Vagina (tissue), 2 donors: ENCODE data around the gene TNFRSF18. TPM values are rescaled to one million over a fixed set of nuclear protein-coding genes. Genes with fewer than 3 reads are reported as not detected.

Experiments used
- DNase-seq, 2 donors: peaks; one replicate each; pipeline ENCODE4 v3.0.0-alpha.2; 2017; ENCODE audit errors: extremely low spot score in 2 of 2
- H3K27ac ChIP-seq: fragments of 200-600 bp; sonication (generic); one replicate; pipeline ENCODE4 v1.5.1; 2019
- H3K27me3 ChIP-seq: fragments of 200-600 bp; sonication (generic); one replicate; pipeline ENCODE4 v1.5.1; 2019
- H3K36me3 ChIP-seq, 2 donors: fragments of 200-600 bp; sonication (generic); one replicate each; pipeline ENCODE4 v1.5.1; 2017 to 2019
- H3K4me1 ChIP-seq: fragments of 200-600 bp; sonication (generic); one replicate; pipeline ENCODE4 v1.5.1; 2019
- H3K4me3 ChIP-seq, 2 donors: fragments of 200-600 bp; sonication (generic); 1 replicate in 1 of 2; 2 replicates in 1 of 2; pipeline ENCODE4 v1.5.1; 2016 to 2019
- H3K9me3 ChIP-seq: fragments of 200-600 bp; sonication (generic); one replicate; pipeline ENCODE4 v1.5.1; 2019
- POLR2A ChIP-seq, 2 donors: fragments of 450-650 bp; IDR thresholded peaks; one replicate each; pipeline ENCODE4 v1.6.1; 2017; ENCODE audit warnings: antibody characterized with exemption in 2 of 2, mild to moderate bottlenecking in 2 of 2, moderate library complexity in 2 of 2
- POLR2AphosphoS5 ChIP-seq, 2 donors: sonication (generic); formaldehyde crosslinking; IDR thresholded peaks; one replicate each; pipeline ENCODE4 v1.9.0; 2017; ENCODE audit warnings: antibody characterized with exemption in 2 of 2, mild to moderate bottlenecking in 2 of 2, low read depth in 1 of 2; ENCODE audit not compliant: insufficient read depth in 1 of 2
- intact Hi-C: fragments of 100-400 bp; cut with DNase I; formaldehyde crosslinking; loops from one replicate; pipeline ENCODE4 v1.15.1; 2023
- total RNA-seq: library from RNA; depleted of rRNA; stranded (reverse); fragments of >200 nt; gene quantifications from one replicate; pipeline ENCODE4 v1.2.3, GENCODE V29; 2016
- TF ChIP-seq, protein P1 (sequence below), 3 experiments: fragments of 450-650 bp in 2 of 3; fragments of 200-600 bp in 1 of 3; sonication (generic) in 1 of 3; IDR thresholded peaks; one replicate each; pipeline ENCODE4 v1.5.1; 2017 to 2019; ENCODE audit warnings: antibody characterized with exemption in 3 of 3, mild to moderate bottlenecking in 2 of 3, moderate library complexity in 2 of 3

Gene TNFRSF18
- total RNA-seq, 1 donor from 2014 or later: 4.4 TPM

DNA sequence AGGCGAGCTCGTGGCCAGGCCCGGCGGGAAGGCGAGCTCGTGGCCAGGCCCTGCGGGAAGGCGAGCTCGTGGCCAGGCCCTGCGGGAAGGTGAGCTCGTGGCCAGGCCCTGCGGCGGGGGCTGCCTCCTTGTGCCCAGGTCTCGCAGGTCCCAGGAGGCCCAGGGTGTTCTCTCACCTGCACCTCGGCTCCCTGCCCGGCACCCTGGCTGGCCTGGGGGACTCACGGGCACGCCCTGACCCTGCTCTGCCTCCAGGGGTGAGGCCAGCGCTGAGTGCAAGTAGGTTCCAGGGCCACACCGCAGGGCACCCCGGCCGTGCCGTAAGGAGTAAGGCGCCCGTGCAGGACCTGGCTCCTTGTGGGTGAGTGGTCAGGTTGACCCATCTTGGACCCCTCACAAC is 21.0 kb upstream of the TNFRSF18 start:
- DNase-seq: no peak
- Histone ChIP-seq H3K36me3 (peaks cover 0 to 49% of the 10 kb centered on the region in 2 donors), H3K4me3 (no peak overlapping the region), H3K27me3 (no peaks in the 10 kb centered on the region), H3K27ac (no peak overlapping the region), H3K4me1 (peaks cover 41% of the 10 kb centered on the region), H3K9me3 (no peaks in the 10 kb centered on the region)
- TF ChIP-seq, protein P1, sequence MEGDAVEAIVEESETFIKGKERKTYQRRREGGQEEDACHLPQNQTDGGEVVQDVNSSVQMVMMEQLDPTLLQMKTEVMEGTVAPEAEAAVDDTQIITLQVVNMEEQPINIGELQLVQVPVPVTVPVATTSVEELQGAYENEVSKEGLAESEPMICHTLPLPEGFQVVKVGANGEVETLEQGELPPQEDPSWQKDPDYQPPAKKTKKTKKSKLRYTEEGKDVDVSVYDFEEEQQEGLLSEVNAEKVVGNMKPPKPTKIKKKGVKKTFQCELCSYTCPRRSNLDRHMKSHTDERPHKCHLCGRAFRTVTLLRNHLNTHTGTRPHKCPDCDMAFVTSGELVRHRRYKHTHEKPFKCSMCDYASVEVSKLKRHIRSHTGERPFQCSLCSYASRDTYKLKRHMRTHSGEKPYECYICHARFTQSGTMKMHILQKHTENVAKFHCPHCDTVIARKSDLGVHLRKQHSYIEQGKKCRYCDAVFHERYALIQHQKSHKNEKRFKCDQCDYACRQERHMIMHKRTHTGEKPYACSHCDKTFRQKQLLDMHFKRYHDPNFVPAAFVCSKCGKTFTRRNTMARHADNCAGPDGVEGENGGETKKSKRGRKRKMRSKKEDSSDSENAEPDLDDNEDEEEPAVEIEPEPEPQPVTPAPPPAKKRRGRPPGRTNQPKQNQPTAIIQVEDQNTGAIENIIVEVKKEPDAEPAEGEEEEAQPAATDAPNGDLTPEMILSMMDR (IDR thresholded peaks at IDR 0.05): no peak
- TF ChIP-seq POLR2AphosphoS5 (IDR thresholded peaks at IDR 0.05; ENCODE audit: insufficient read depth in 1 of 2, low read depth in 1 of 2) (no peak), POLR2A (IDR thresholded peaks at IDR 0.05) (no peak)
- intact Hi-C loops: no loop called here

DNA sequence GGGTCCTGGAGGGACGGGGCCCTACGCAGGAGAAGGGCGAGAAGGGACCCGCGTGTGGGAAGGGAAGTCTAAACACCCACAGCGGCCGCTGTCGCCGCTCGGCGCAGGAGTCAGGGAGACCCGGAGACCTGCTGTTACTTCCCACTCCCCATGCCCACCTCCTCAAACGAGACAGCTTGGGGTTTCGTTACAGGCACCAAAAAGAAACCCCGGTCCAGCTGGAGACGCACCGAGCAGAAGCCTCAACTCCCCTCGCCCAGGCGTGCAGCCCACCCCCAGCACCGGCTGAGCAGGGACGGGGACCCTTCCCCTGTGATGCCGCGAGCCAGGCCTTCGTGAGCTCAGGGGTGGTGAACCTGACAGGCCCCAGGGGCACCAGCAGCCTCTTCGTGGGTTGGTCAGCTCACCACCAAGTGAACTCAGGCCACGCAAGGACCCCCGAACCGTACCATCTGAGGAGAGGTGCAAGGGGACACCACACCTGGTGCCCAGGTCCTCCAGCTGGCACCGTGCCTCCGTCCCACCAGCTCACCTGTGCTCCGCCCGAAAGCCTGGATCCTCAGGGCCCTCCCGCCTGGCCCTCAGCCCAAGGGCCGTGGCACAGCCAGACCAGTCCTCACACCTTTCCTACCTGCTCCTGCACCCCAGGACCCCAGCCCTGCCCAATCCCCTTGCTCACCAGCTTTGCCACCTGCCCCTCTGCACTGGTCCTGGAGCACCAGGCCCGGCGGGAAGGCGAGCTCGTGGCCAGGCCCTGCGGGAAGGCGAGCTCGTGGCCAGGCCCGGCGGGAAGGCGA is 20.4 kb upstream of the TNFRSF18 start:
- H3K4me3 ChIP-seq: no peak overlapping the region
- no peaks in the 10 kb centered on the region for H3K27me3 ChIP-seq
- intact Hi-C loops: no loop called here
- peaks cover 41% of the 10 kb centered on the region for H3K4me1 ChIP-seq
- peaks cover 0 to 55% of the 10 kb centered on the region in 2 donors for H3K36me3 ChIP-seq
- H3K9me3 ChIP-seq: no peaks in the 10 kb centered on the region
- no peak for TF ChIP-seq POLR2A (IDR thresholded peaks at IDR 0.05)
- TF ChIP-seq POLR2AphosphoS5 (IDR thresholded peaks at IDR 0.05; ENCODE audit: insufficient read depth in 1 of 2, low read depth in 1 of 2): no peak
- TF ChIP-seq, protein P1 (IDR thresholded peaks at IDR 0.05): no peak
- no peak overlapping the region for H3K27ac ChIP-seq
- no peak for DNase-seq

DNA sequence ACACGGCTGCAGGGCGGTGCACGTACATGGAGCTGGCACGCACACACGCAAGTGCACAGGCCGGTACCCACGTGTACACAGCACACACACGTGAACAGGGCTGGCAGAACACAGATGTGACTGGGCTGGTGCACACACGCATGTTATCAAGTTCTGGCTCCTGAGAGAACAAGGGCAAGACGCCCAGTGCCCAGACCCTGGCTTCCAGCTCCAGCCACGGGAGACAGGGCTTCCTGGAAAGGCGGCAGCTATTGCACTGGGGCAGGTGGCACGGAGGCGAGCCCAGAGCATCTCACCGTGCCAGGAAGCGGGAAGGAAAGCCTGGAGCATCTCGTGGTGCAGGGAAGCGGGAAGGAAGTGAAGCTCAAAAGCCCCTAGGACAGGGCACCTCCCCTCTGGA is 19.5 kb upstream of the TNFRSF18 start:
- TF ChIP-seq POLR2A (IDR thresholded peaks at IDR 0.05) (no peak), POLR2AphosphoS5 (IDR thresholded peaks at IDR 0.05; ENCODE audit: insufficient read depth in 1 of 2, low read depth in 1 of 2) (no peak)
- TF ChIP-seq, protein P1 (IDR thresholded peaks at IDR 0.05): no peak
- Histone ChIP-seq H3K27me3 (no peaks in the 10 kb centered on the region), H3K4me3 (no peak overlapping the region), H3K27ac (no peak overlapping the region), H3K9me3 (no peaks in the 10 kb centered on the region), H3K36me3 (peaks cover 0 to 57% of the 10 kb centered on the region in 2 donors), H3K4me1 (peaks cover 38% of the 10 kb centered on the region)
- no peak for DNase-seq
- intact Hi-C loops: no loop called here

DNA sequence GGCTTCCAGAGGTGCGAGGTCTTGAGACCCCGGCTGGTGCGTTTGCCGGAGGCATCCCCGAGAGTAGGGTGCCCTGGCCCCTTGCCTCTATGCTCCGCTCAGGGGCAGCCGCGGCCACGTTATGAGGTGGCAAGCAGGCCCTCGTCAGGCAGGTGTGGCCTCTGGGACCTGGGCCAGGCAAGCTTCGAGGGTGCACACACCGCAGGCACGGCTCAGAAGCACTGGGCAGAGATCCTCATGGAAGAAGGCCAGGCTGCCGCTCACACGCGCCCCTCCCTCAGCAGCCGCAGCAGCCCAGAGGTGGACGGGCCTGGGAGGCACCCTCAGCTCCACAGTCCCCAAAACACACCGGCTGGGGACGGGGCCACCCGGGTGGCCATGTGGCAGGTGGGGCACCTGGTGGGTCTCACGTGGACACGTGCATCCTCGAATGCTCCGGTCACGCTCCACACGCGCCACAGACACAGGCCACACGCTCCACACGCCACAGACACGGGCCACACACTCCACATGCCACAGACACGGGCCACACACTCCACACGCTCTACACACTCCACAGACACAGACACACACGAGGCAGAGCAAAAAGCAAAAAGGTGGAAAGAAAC is 18.9 kb upstream of the TNFRSF18 start:
- Histone ChIP-seq H3K4me3 (no peak overlapping the region), H3K4me1 (peaks cover 32% of the 10 kb centered on the region), H3K36me3 (peaks cover 0 to 57% of the 10 kb centered on the region in 2 donors), H3K27ac (no peak overlapping the region), H3K9me3 (no peaks in the 10 kb centered on the region), H3K27me3 (no peaks in the 10 kb centered on the region)
- no peak for DNase-seq
- TF ChIP-seq POLR2A (IDR thresholded peaks at IDR 0.05) (no peak), POLR2AphosphoS5 (IDR thresholded peaks at IDR 0.05; ENCODE audit: insufficient read depth in 1 of 2, low read depth in 1 of 2) (no peak)
- TF ChIP-seq, protein P1 (IDR thresholded peaks at IDR 0.05): no peak
- intact Hi-C loops: no loop called here

DNA sequence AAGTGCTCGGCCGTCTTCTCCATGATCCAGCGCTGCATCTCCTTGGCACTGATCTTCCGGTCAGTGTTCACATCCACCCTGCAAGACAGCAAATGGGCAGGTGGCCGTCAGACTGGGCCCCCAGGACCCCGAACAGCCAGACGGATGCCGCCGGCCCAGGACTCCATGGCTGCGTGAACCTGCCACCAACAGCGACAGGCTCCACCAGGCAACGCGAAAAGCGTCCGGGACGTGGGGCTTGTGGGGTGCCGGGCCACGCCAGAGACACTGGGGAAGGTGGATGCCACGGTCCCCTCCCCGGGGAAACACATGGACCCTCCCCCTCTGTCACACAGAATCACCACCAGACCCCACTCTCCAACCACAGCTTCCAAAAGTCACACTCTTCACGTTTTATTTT is 17.5 kb upstream of the TNFRSF18 start:
- Histone ChIP-seq H3K27ac (no peak overlapping the region), H3K4me1 (peaks cover 17% of the 10 kb centered on the region), H3K9me3 (no peaks in the 10 kb centered on the region), H3K27me3 (no peaks in the 10 kb centered on the region), H3K36me3 (peaks cover 0 to 59% of the 10 kb centered on the region in 2 donors), H3K4me3 (no peak overlapping the region)
- intact Hi-C loops: no loop called here
- DNase-seq: no peak
- TF ChIP-seq, protein P1 (IDR thresholded peaks at IDR 0.05): no peak
- TF ChIP-seq POLR2AphosphoS5 (IDR thresholded peaks at IDR 0.05; ENCODE audit: insufficient read depth in 1 of 2, low read depth in 1 of 2): no peak
- no peak for TF ChIP-seq POLR2A (IDR thresholded peaks at IDR 0.05)
